Endothelial cell (in vitro differentiated cells): ENCODE data around the gene SNPH. TPM values are rescaled to one million over a fixed set of nuclear protein-coding genes. Genes with fewer than 3 reads are reported as not detected.
"Not testable (repeated sequence)": the region's sequence is repeated elsewhere in the genome, so short reads cannot be mapped to it uniquely, and the experiment has no call there.

ENCODE experiments used
- DNase-seq: peaks from one replicate; pipeline ENCODE4 v3.0.0; 2021; ENCODE audit warnings: low spot score
- H3K27ac Mint-ChIP-seq: one replicate; pipeline ENCODE4 v1.8.0; 2021; ENCODE audit warnings: mixed read lengths, inconsistent platforms; ENCODE audit not compliant: unreplicated experiment
- H3K27me3 Mint-ChIP-seq: one replicate; pipeline ENCODE4 v1.8.0; 2021; ENCODE audit warnings: mild to moderate bottlenecking, moderate library complexity, mixed read lengths, inconsistent platforms; ENCODE audit not compliant: unreplicated experiment
- H3K36me3 Mint-ChIP-seq: one replicate; pipeline ENCODE4 v1.8.0; 2021; ENCODE audit warnings: mild to moderate bottlenecking, low read depth, mixed read lengths, inconsistent platforms; ENCODE audit not compliant: unreplicated experiment
- H3K4me1 Mint-ChIP-seq: one replicate; pipeline ENCODE4 v1.8.0; 2021; ENCODE audit warnings: mild to moderate bottlenecking, mixed read lengths, inconsistent platforms; ENCODE audit not compliant: unreplicated experiment
- H3K4me3 Mint-ChIP-seq: one replicate; pipeline ENCODE4 v1.8.0; 2021; ENCODE audit warnings: mild to moderate bottlenecking, mixed read lengths, inconsistent platforms; ENCODE audit not compliant: unreplicated experiment
- H3K9me3 Mint-ChIP-seq: one replicate; pipeline ENCODE4 v1.8.0; 2021; ENCODE audit warnings: mixed read lengths, inconsistent platforms; ENCODE audit not compliant: unreplicated experiment
- long read RNA-seq: library from polyadenylated mRNA; unstranded; transcript quantifications from one replicate; pipeline ENCODE4 v2.0.0, GENCODE V29; 2020; ENCODE audit not compliant: unreplicated experiment
- total RNA-seq: library from RNA; stranded (reverse); fragmentation: NEBNext Ultra II Directional; extraction: Animal tissue kit (Norgen Biotek cat#: 25700); gene quantifications from one replicate; pipeline ENCODE4 v1.2.1, GENCODE V29; 2021; ENCODE audit not compliant: unreplicated experiment
- TF ChIP-seq, protein P1 (sequence below): fragments of 200-600 bp; sonication (generic); IDR thresholded peaks from one replicate; pipeline ENCODE4 v1.5.0; 2021; ENCODE audit warnings: antibody characterized with exemption; ENCODE audit not compliant: unreplicated experiment

SNPH gene
- 8.4 TPM for total RNA-seq
- long read RNA-seq, partial matches to known transcripts, result 0 of 3 reads
- long read RNA-seq, other reads (novel, unspliced or antisense), result 3 of 3 reads

DNA sequence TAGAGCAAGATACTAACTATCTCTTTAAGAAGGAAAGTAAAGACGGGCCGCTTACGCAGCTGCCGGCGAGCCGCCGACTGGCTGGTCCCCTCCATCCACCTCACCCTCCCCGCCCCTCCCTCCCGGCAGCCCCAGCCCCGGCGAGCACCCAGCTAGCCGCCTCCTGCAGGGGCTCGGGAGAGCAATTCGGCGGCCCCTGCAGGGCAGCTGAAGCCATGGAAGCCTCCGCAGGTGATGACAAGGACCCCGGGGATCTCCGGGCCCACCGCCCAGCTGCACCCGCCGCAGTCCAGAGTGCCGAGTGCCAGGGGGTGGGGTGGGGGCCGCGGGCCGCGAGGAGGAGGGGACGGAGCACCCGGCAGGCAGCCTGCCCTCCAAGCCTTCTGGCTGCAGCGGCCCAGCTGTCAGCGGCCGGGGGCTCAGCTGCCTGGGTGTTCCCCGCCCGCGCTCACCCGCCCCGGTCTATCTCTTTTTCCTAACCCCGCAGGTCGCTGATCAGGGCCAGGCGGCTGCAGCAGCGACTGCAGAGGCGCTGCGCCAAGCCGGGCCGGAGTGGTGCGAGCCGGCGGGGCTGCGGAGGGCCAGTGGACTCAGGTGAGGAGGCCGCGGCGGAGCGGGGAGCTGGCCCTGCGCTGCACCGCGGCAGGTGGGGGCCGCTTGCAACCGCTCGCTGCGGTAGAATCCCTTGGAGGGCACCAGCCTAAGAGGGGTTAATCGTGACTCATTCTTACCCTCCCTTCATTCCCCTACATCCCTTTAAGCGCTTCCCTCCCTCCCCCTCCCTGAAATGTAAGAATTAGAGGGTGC, at the start of gene SNPH:
TSS of gene SNPH (plus strand) at position 128 of the 807 bp plus-strand sequence. CDS start 29,946 bp downstream, outside the sequence.
- DNase-seq, result peak; percentile 53
- TF ChIP-seq, protein P1, sequence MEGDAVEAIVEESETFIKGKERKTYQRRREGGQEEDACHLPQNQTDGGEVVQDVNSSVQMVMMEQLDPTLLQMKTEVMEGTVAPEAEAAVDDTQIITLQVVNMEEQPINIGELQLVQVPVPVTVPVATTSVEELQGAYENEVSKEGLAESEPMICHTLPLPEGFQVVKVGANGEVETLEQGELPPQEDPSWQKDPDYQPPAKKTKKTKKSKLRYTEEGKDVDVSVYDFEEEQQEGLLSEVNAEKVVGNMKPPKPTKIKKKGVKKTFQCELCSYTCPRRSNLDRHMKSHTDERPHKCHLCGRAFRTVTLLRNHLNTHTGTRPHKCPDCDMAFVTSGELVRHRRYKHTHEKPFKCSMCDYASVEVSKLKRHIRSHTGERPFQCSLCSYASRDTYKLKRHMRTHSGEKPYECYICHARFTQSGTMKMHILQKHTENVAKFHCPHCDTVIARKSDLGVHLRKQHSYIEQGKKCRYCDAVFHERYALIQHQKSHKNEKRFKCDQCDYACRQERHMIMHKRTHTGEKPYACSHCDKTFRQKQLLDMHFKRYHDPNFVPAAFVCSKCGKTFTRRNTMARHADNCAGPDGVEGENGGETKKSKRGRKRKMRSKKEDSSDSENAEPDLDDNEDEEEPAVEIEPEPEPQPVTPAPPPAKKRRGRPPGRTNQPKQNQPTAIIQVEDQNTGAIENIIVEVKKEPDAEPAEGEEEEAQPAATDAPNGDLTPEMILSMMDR, result no peak

GRCh38 chr20:1216527-1217427, 49.3 kb upstream of the SNPH start:
- H3K4me3 Mint-ChIP-seq, H3K27ac Mint-ChIP-seq, H3K9me3 Mint-ChIP-seq, DNase-seq, H3K27me3 Mint-ChIP-seq, H3K36me3 Mint-ChIP-seq: not testable (repeated sequence)
- H3K4me1 Mint-ChIP-seq, result peaks cover 17% of the 10 kb centered on the region

More for the DNA sequence above, at the start of gene SNPH:
- peaks cover 4% of the 10 kb centered on the region for H3K27me3 Mint-ChIP-seq
- H3K27ac Mint-ChIP-seq, result no peak within 1 kb of the TSS
- H3K9me3 Mint-ChIP-seq, result no peaks in the 10 kb centered on the region
- H3K36me3 Mint-ChIP-seq, result peaks cover 3% of the 10 kb centered on the region
- peaks cover 27% of the 10 kb centered on the region for H3K4me1 Mint-ChIP-seq
- peak within 1 kb of the TSS; percentile 86 for H3K4me3 Mint-ChIP-seq

DNA sequence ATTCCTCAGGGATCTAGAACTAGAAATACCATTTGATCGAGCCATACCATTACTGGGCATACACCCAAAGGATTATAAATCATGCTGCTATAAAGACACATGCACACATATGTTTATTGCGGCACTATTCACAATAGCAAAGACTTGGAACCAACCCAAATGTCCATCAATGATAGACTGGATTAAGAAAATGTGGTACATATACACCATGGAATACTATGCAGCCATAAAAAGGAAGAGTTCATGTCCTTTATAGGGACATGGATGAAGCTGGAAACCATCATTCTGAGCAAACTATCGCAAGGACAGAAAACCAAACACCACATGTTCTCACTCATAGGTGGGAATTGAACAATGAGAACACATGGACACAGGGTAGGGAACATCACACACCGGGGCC, 43.3 kb upstream of the SNPH start:
- H3K27ac Mint-ChIP-seq, H3K4me3 Mint-ChIP-seq, H3K9me3 Mint-ChIP-seq, H3K4me1 Mint-ChIP-seq, DNase-seq, H3K27me3 Mint-ChIP-seq, H3K36me3 Mint-ChIP-seq: not testable (repeated sequence)

- TF ChIP-seq, protein P1, result no peak
- Mint-ChIP-seq H3K27ac (no peak overlapping the region), H3K9me3 (no peaks in the 10 kb centered on the region), H3K4me1 (peaks cover 5% of the 10 kb centered on the region), H3K36me3 (no peaks in the 10 kb centered on the region), H3K4me3 (no peak overlapping the region), H3K27me3 (peaks cover 5% of the 10 kb centered on the region)
- no peak for DNase-seq
Measured at GRCh38 chr20:1224205-1224890, 41.7 kb upstream of the SNPH start.

DNA sequence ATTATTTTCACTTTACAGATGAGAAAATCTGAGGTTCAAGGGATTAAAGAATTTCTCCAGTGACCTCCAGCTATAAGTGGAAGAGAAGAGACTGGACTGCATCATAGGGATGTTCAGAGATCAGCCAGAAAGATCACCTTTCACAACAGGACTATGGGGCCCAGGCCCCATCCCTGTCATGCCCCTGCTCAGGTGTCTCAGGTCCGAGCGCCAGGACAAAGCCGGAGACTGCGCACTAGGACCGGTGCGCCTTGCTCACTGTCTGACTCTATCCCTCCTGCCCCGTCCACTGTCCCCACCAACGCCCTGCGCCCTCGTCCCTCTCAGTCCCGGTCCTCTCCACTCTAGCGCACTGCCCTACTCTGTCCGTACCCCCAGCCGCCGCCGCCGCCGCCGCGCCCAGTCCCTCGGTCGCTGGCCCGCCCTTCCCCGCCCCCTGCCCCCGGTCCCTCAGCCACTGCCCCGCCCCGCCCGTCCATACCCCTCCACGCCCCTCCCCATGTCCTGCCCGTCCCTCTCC, 40.8 kb upstream of the SNPH start:
- Mint-ChIP-seq H3K27ac (peak overlapping the region; percentile 48), H3K36me3 (no peaks in the 10 kb centered on the region), H3K9me3 (no peaks in the 10 kb centered on the region), H3K4me1 (peaks cover 5% of the 10 kb centered on the region), H3K4me3 (peak overlapping the region; percentile 86), H3K27me3 (peaks cover 5% of the 10 kb centered on the region)
- TF ChIP-seq, protein P1, result no peak
- no peak for DNase-seq
